A673 (cell line): Measurements from ENCODE around the gene ADCY3.

Source experiments
- CTCF ChIP-seq: fragments of 300-800, 200-600 bp; sonication (generic); conservative IDR thresholded peaks from 2 replicates; pipeline ENCODE4 v1.5.1; 2017; ENCODE audit warnings: low read depth, mild to moderate bottlenecking, antibody characterized with exemption, low read length, moderate library complexity, mixed read lengths
- EZH2 ChIP-seq: fragments of 200-600 bp; sonication (generic); IDR thresholded peaks from 2 replicates; pipeline ENCODE4 v1.6.1; 2017; ENCODE audit warnings: borderline replicate concordance, low read depth, mild to moderate bottlenecking, mixed read lengths, antibody characterized with exemption, low read length; ENCODE audit not compliant: poor library complexity, severe bottlenecking

- TF ChIP-seq CTCF: no peak
- no peak for TF ChIP-seq EZH2
Observed at GRCh38 chr2:24969784-24970183, 49.7 kb upstream of the ADCY3 start.
